ENCODE results near the gene SLC35B1. TPM values are rescaled to one million over a fixed set of nuclear protein-coding genes. Genes with fewer than 3 reads are reported as not detected.

Gene SLC35B1
- total RNA-seq, 4 donors from 2014 or later, result 31.0 to 40.1 (median 35.1) TPM

DNA sequence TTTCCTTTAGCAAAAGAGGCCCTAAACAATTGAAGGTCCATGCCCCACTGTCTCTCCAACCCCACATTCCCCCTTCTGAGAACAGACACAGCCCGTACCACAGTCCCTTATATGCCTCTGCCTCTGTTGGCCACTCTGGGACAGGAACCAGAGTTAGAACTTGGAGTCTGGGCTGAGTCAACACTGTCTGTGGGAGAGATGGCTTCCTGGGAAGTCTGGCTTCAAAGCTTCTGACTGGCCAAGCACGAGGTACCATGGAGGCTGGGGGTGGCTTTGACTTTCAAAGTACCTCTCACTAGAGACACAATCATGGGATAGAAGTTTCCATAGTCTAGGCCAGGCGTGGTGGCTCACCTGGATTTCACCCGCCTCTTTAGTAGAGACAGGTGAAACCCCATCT lies 15.0 kb downstream of the SLC35B1 start:
- intact Hi-C loops (cut with DNase I; ENCODE audit: low total_unique reads), result no loop called here
- no peak overlapping the region for H3K4me3 ChIP-seq (ENCODE audit: low read depth, poor library complexity, severe bottlenecking)
- WGBS, 2 donors, result 88 to 89% methylated on average over 4 of the region's 4 CpGs
- DNase-seq (ENCODE audit: low spot score in 2 of 2), result peak in 1 of 2 donors; percentile 49
- TF ChIP-seq CTCF (IDR thresholded peaks at IDR 0.05), result no peak
- TF ChIP-seq POLR2A (IDR thresholded peaks at IDR 0.05), result no peak

DNA sequence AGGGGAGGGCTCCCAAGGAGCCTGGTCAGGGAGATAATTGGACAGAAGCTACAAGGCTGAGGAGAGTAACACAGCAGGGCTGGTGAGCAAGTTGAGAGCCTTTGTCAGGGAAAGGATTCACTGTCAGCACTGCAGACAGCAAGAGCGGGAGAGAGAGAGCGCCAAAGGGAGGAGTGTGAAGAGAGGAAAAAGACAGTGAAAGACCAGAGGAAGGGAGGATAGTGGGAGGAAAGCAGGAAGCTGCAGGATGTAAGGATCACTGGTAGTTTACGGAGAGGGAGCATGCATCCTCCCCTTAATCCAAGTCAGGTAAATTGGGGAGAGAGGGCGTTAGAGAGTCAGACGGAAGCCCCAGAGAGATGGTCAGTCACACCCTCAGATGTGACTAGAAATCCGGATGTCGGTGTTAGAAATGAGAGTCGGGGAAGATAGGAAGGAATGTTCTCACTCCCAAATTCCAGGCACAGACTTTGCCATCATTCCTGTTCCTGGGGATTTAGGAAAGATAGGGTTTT lies 16.0 kb downstream of the SLC35B1 start:
- TF ChIP-seq POLR2A (IDR thresholded peaks at IDR 0.05), result no peak
- TF ChIP-seq CTCF (IDR thresholded peaks at IDR 0.05), result no peak
- peak in 1 of 2 donors; percentile 3 for DNase-seq (ENCODE audit: low spot score in 2 of 2)
- intact Hi-C loops (cut with DNase I; ENCODE audit: low total_unique reads), result no loop called here
- 68 to 69% methylated on average over 8 of the region's 8 CpGs for WGBS, 2 donors
- H3K4me3 ChIP-seq (ENCODE audit: low read depth, poor library complexity, severe bottlenecking), result no peak overlapping the region

DNA sequence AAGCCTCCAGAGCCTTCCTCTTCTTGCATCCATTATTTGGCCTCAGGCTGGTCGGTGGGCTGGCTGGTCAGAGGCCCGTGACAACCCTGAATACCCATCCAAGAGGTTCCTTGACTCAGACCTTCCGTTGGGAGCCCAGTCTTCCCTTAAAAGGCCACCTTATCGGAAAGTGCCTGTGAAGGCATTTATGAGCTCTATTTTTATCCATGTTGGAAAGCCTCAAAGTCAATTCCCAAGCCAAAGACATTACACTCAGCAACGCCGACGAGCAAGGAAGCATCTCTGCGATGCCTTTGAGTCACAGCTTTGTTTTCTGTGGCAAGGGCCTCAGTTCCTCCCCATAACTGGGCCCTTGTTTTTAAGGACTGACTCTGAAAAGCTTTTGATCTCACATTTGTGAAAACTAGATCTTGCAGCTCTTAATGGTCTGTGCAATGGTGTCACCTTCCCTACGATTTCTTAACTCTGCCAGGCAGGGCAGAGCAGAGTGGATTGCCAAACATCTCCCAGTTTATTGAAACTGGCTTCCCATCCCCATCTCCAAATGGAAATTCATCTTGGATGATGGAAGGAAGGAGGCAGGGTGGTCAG lies 16.6 kb downstream of the SLC35B1 start:
- TF ChIP-seq POLR2A (IDR thresholded peaks at IDR 0.05) (no peak), CTCF (IDR thresholded peaks at IDR 0.05) (no peak)
- intact Hi-C loops (cut with DNase I; ENCODE audit: low total_unique reads), result no loop called here
- peak in 1 of 2 donors; percentile 59 for DNase-seq (ENCODE audit: low spot score in 2 of 2)
- 58 to 59% methylated on average over 9 of the region's 9 CpGs for WGBS, 2 donors
- no peak overlapping the region for H3K4me3 ChIP-seq (ENCODE audit: low read depth, poor library complexity, severe bottlenecking)

GRCh38 chr17:49690256-49690655 lies 17.5 kb downstream of the SLC35B1 start:
- TF ChIP-seq POLR2A (IDR thresholded peaks at IDR 0.05), result no peak
- TF ChIP-seq CTCF (IDR thresholded peaks at IDR 0.05), result no peak
- intact Hi-C loops (cut with DNase I; ENCODE audit: low total_unique reads), result no loop called here
- DNase-seq (ENCODE audit: low spot score in 2 of 2), result peak in 1 of 2 donors; percentile 34
- no peak overlapping the region for H3K4me3 ChIP-seq (ENCODE audit: low read depth, poor library complexity, severe bottlenecking)
- 64 to 68% methylated on average over 2 of the region's 2 CpGs for WGBS, 2 donors

DNA sequence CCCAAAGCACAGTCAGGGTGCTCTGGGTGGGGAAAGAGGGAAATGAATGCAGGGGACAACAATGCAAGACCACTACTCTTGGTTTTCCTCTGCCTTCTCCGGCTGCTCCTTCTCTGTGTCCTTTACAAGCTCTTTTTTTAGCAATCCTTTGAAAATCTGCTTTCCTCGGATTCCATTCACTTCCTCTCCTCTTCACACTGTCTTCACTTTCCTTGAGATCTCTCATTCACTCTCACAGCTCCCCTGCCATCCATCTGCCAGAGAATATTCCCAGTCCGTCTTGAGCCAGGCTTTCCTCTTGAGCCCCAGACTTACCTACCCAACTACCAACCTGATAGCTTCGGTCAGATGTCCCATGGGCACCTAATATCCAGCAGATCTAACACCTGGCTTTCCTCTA lies 18.9 kb downstream of the SLC35B1 start:
- TF ChIP-seq POLR2A (IDR thresholded peaks at IDR 0.05) (no peak), CTCF (IDR thresholded peaks at IDR 0.05) (no peak)
- intact Hi-C loops (cut with DNase I; ENCODE audit: low total_unique reads), result no loop called here
- DNase-seq (ENCODE audit: low spot score in 2 of 2), result peak in 1 of 2 donors; percentile 25
- 87% methylated on average over 4 of the region's 4 CpGs for whole genome bisulfite sequencing, 2 donors
- H3K4me3 ChIP-seq (ENCODE audit: low read depth, poor library complexity, severe bottlenecking), result no peak overlapping the region
